HG02885 (cell line): ENCODE measurements around the gene GRIN3B.
A peak's percentile ranks its signal among the peaks of the same experiment; 100 is the strongest.
"Not testable (repeated sequence)": the region's sequence is repeated elsewhere in the genome, so short reads cannot be mapped to it uniquely, and the experiment has no call there.

ENCODE experiments used
- ATAC-seq: cut with Tn5 transposase; IDR thresholded peaks from one replicate; pipeline ENCODE4 v1.9.1; 2021; ENCODE audit warnings: mild to moderate bottlenecking; ENCODE audit not compliant: unreplicated experiment, poor library complexity

Gene GRIN3B

GRCh38 chr19:1016647-1017114 is 16.5 kb downstream of the GRIN3B start:
- no peak for ATAC-seq

GRCh38 chr19:1017115-1017905 is 17.1 kb downstream of the GRIN3B start:
- no peak for ATAC-seq

GRCh38 chr19:1017906-1018305 is 17.7 kb downstream of the GRIN3B start:
- no peak for ATAC-seq

- ATAC-seq, result no peak
These were observed 18.2 kb downstream of the GRIN3B start for GRCh38 chr19:1018393-1018792.

GRCh38 chr19:1018932-1019615 is 18.9 kb downstream of the GRIN3B start:
- no peak for ATAC-seq

- no peak for ATAC-seq
These were observed 19.4 kb downstream of the GRIN3B start for GRCh38 chr19:1019616-1019961.

GRCh38 chr19:1019980-1020867 is 20.0 kb downstream of the GRIN3B start:
- no peak for ATAC-seq

GRCh38 chr19:1020868-1021425 is 20.7 kb downstream of the GRIN3B start, which contains the start of gene TMEM259:
Gene TMEM259, minus strand, starts transcription at chr19:1021123. Its CDS starts 127 bp downstream, at chr19:1020996.
- ATAC-seq, result peak; percentile 86

GRCh38 chr19:1023883-1024188 is 23.6 kb downstream of the GRIN3B start:
- not testable (repeated sequence) for ATAC-seq

- ATAC-seq, result not testable (repeated sequence)
These were observed 24.9 kb downstream of the GRIN3B start for GRCh38 chr19:1025080-1025479.

GRCh38 chr19:1025960-1026782 is 26.0 kb downstream of the GRIN3B start, which contains the start of gene CNN2:
Gene CNN2, plus strand, starts transcription at chr19:1026608. Its CDS starts 54 bp downstream, at chr19:1026662.
- ATAC-seq, result peak; percentile 78

- ATAC-seq, result peak; percentile 22
These were observed 26.8 kb downstream of the GRIN3B start for GRCh38 chr19:1026783-1027649.

GRCh38 chr19:1027650-1028061 is 27.4 kb downstream of the GRIN3B start:
- ATAC-seq, result no peak

GRCh38 chr19:1028062-1028926 is 28.1 kb downstream of the GRIN3B start:
- no peak for ATAC-seq

GRCh38 chr19:1032264-1032867 is 32.1 kb downstream of the GRIN3B start:
- ATAC-seq, result no peak

- ATAC-seq, result no peak
These were observed 35.9 kb downstream of the GRIN3B start for GRCh38 chr19:1035998-1036621.

GRCh38 chr19:1037621-1038064 is 37.4 kb downstream of the GRIN3B start:
- ATAC-seq, result no peak
